ENCODE results near the gene SLC16A10. TPM values are rescaled to one million over a fixed set of nuclear protein-coding genes. Genes with fewer than 3 reads are reported as not detected.
A peak's percentile ranks its signal among the peaks of the same experiment; 100 is the strongest.

SLC16A10 gene
- total and polyA plus RNA-seq, 2 experiments from 2014 or later = not detected

GRCh38 chr6:111222341-111222740 is 135.0 kb downstream of the SLC16A10 start:
- no peak overlapping the region for H3K4me3 ChIP-seq
- WGBS, 2 experiments (ENCODE audit: low coverage in 1 of 2, low lambda C conversion rate in 2 of 2, missing lambda C conversion rate in 2 of 2) = 0% methylated on average over 1 of the region's 1 CpG

GRCh38 chr6:111228094-111228493 is 140.8 kb downstream of the SLC16A10 start:
- DNase-seq = peak; percentile 63
- no peaks in the 10 kb centered on the region for H3K36me3 ChIP-seq (ENCODE audit: low read depth)
- WGBS, 2 experiments (ENCODE audit: low coverage in 1 of 2, low lambda C conversion rate in 2 of 2, missing lambda C conversion rate in 2 of 2) = 44 to 54% methylated on average over 2 of the region's 2 CpGs

More at GRCh38 chr6:111222341-111222740, 135.0 kb downstream of the SLC16A10 start:
- no peaks in the 10 kb centered on the region for H4K20me1 ChIP-seq (ENCODE audit: insufficient read depth)
- no peaks in the 10 kb centered on the region for H3K27me3 ChIP-seq (replicated peaks; ENCODE audit: insufficient read depth)
- no peak overlapping the region for H3K4me2 ChIP-seq (ENCODE audit: unreplicated experiment)
- H3K27ac ChIP-seq = no peak overlapping the region
- no peak overlapping the region for H3K9ac ChIP-seq
- H3K36me3 ChIP-seq (ENCODE audit: low read depth) = no peaks in the 10 kb centered on the region
- no peak for DNase-seq
- H3K79me2 ChIP-seq (ENCODE audit: insufficient read depth) = no peaks in the 10 kb centered on the region
- in situ Hi-C loops (cut with MboI) = loop anchor here (25.0 kb wide), 1 partner anchor 710 kb away; no protein-coding TSS in a partner anchor
- H3F3A ChIP-seq (ENCODE audit: insufficient read depth) = peaks cover 3% of the 10 kb centered on the region; the same call in 1 of the 2 replicates
- H3K9me2 ChIP-seq (ENCODE audit: insufficient read depth) = no peaks in the 10 kb centered on the region
- no peaks in the 10 kb centered on the region for H3K9me3 ChIP-seq (ENCODE audit: low read depth)
- H3K4me1 ChIP-seq (ENCODE audit: insufficient read depth) = peaks cover under 1% of the 10 kb centered on the region; the same call in 1 of the 2 replicates
- TF ChIP-seq EZH2 (IDR thresholded peaks at IDR 0.05; ENCODE audit: insufficient read depth, poor library complexity, severe bottlenecking) = no peak
- no peak overlapping the region for H2AFZ ChIP-seq

GRCh38 chr6:111230351-111231089 is 143.2 kb downstream of the SLC16A10 start:
- Histone ChIP-seq H3K9me3 (ENCODE audit: low read depth) (no peaks in the 10 kb centered on the region), H3K79me2 (ENCODE audit: insufficient read depth) (no peaks in the 10 kb centered on the region), H3K4me3 (peak overlapping the region; percentile 1; the same call in 1 of the 2 replicates), H3K36me3 (ENCODE audit: low read depth) (no peaks in the 10 kb centered on the region), H3K4me1 (ENCODE audit: insufficient read depth) (peaks cover 42% of the 10 kb centered on the region), H3K9me2 (ENCODE audit: insufficient read depth) (no peaks in the 10 kb centered on the region), H4K20me1 (ENCODE audit: insufficient read depth) (no peaks in the 10 kb centered on the region), H3F3A (ENCODE audit: insufficient read depth) (peaks cover 30% of the 10 kb centered on the region), H3K27ac (peak overlapping the region; percentile 33), H3K4me2 (ENCODE audit: unreplicated experiment) (peak overlapping the region; percentile 46), H3K9ac (peak overlapping the region; percentile 3; the same call in 1 of the 2 replicates), H2AFZ (no peak overlapping the region), H3K27me3 (replicated peaks; ENCODE audit: insufficient read depth) (no peaks in the 10 kb centered on the region)
- DNase-seq = peak; percentile 87
- TF ChIP-seq EZH2 (IDR thresholded peaks at IDR 0.05; ENCODE audit: insufficient read depth, poor library complexity, severe bottlenecking) (no peak), EZH2phosphoT487 (IDR thresholded peaks at IDR 0.05; ENCODE audit: insufficient read depth, low read depth) (no peak)
- in situ Hi-C loops (cut with MboI) = no loop called here
- WGBS, 2 experiments (ENCODE audit: low coverage in 1 of 2, low lambda C conversion rate in 2 of 2, missing lambda C conversion rate in 2 of 2) = 50 to 51% methylated on average over 2 of the region's 2 CpGs

More at GRCh38 chr6:111228094-111228493, 140.8 kb downstream of the SLC16A10 start:
- Histone ChIP-seq H3K4me2 (ENCODE audit: unreplicated experiment) (peak overlapping the region; percentile 62), H3K9me2 (ENCODE audit: insufficient read depth) (no peaks in the 10 kb centered on the region), H3K9ac (peak overlapping the region; percentile 4; the same call in 1 of the 2 replicates), H3K27ac (peak overlapping the region; percentile 73), H3K4me1 (ENCODE audit: insufficient read depth) (peaks cover 42% of the 10 kb centered on the region), H4K20me1 (ENCODE audit: insufficient read depth) (no peaks in the 10 kb centered on the region), H2AFZ (peak overlapping the region; percentile 22; the same call in 1 of the 2 replicates), H3K4me3 (peak overlapping the region; percentile 1; the same call in 1 of the 2 replicates), H3K79me2 (ENCODE audit: insufficient read depth) (no peaks in the 10 kb centered on the region), H3K9me3 (ENCODE audit: low read depth) (no peaks in the 10 kb centered on the region), H3K27me3 (replicated peaks; ENCODE audit: insufficient read depth) (no peaks in the 10 kb centered on the region), H3F3A (ENCODE audit: insufficient read depth) (peaks cover 30% of the 10 kb centered on the region)
- in situ Hi-C loops (cut with MboI) = no loop called here
- TF ChIP-seq EZH2phosphoT487 (IDR thresholded peaks at IDR 0.05; ENCODE audit: insufficient read depth, low read depth) = no peak
- no peak for TF ChIP-seq EZH2 (IDR thresholded peaks at IDR 0.05; ENCODE audit: insufficient read depth, poor library complexity, severe bottlenecking)

- DNase-seq = peak; percentile 18
- in situ Hi-C loops (cut with MboI) = no loop called here
Observed at GRCh38 chr6:111231090-111231459, 143.8 kb downstream of the SLC16A10 start.

More at GRCh38 chr6:111231090-111231459, 143.8 kb downstream of the SLC16A10 start:
- H3K4me2 ChIP-seq (ENCODE audit: unreplicated experiment) = peak overlapping the region; percentile 46
- no peaks in the 10 kb centered on the region for H4K20me1 ChIP-seq (ENCODE audit: insufficient read depth)
- no peaks in the 10 kb centered on the region for H3K79me2 ChIP-seq (ENCODE audit: insufficient read depth)
- H3K36me3 ChIP-seq (ENCODE audit: low read depth) = no peaks in the 10 kb centered on the region
- H3K9me3 ChIP-seq (ENCODE audit: low read depth) = no peaks in the 10 kb centered on the region
- H3K4me3 ChIP-seq = no peak overlapping the region
- no peak overlapping the region for H3K27ac ChIP-seq
- peaks cover 30% of the 10 kb centered on the region for H3F3A ChIP-seq (ENCODE audit: insufficient read depth)
- H3K4me1 ChIP-seq (ENCODE audit: insufficient read depth) = peaks cover 42% of the 10 kb centered on the region
- TF ChIP-seq EZH2phosphoT487 (IDR thresholded peaks at IDR 0.05; ENCODE audit: insufficient read depth, low read depth) (no peak), EZH2 (IDR thresholded peaks at IDR 0.05; ENCODE audit: insufficient read depth, poor library complexity, severe bottlenecking) (no peak)
- H3K9ac ChIP-seq = no peak overlapping the region
- no peak overlapping the region for H2AFZ ChIP-seq
- no peaks in the 10 kb centered on the region for H3K27me3 ChIP-seq (replicated peaks; ENCODE audit: insufficient read depth)
- H3K9me2 ChIP-seq (ENCODE audit: insufficient read depth) = no peaks in the 10 kb centered on the region
- WGBS, 2 experiments (ENCODE audit: low coverage in 1 of 2, low lambda C conversion rate in 2 of 2, missing lambda C conversion rate in 2 of 2) = 75 to 76% methylated on average over 4 of the region's 4 CpGs

Data from GM23248 (cell line).